Measurements from ENCODE around the gene KIAA1210. TPM values are rescaled to one million over a fixed set of nuclear protein-coding genes. Genes with fewer than 3 reads are reported as not detected.

The KIAA1210 gene
- total RNA-seq, 1 experiment from 2014 or later = not detected

DNA sequence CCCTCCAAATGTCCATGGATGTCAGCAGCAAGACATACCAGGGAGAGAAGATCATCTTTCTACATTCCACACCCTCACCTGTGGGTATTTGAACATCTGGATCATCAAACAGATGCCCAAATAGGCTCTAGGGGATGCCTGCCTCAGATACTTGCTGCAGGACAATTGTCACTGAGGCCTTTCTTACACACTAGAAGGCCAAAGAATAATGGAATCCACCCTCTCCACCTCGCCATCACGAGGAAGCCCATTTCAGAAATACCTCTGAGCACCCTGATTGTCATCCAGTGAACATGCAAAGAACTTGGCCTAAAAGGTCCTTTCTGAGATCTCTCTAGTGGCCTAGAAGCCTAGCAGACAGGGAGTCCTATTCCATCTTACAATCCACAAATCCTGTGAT is 6.9 kb upstream of the KIAA1210 start:
- no peak for DNase-seq (ENCODE audit: low read depth, low spot score)
- no peaks in the 10 kb centered on the region for H3K36me3 ChIP-seq (ENCODE audit: control insufficient read depth in 1 of 2, insufficient read depth in 2 of 2, low read length in 2 of 2)
- no peaks in the 10 kb centered on the region for H3K9me3 ChIP-seq (ENCODE audit: control insufficient read depth in 1 of 2, insufficient read depth in 1 of 2, low read depth in 1 of 2, low read length in 2 of 2)
- no peak overlapping the region for H3K27ac ChIP-seq (ENCODE audit: low read depth, low read length)
- no peak overlapping the region for H3K9ac ChIP-seq (ENCODE audit: low read length)
- no peaks in the 10 kb centered on the region for H3K79me2 ChIP-seq (ENCODE audit: insufficient read depth, low read length)
- no peak overlapping the region for H3K4me2 ChIP-seq (ENCODE audit: low read length)
- intact Hi-C loops (cut with micrococcal nuclease) = no loop called here
- H4K20me1 ChIP-seq (ENCODE audit: insufficient read depth) = no peaks in the 10 kb centered on the region
- no peaks in the 10 kb centered on the region for H3K9me2 ChIP-seq (ENCODE audit: insufficient read depth)
- CTCF ChIA-PET = no interaction called here
- H3K4me1 ChIP-seq (ENCODE audit: control insufficient read depth in 1 of 2, insufficient read depth in 2 of 2, low read length in 2 of 2) = no peaks in the 10 kb centered on the region
- H3K4me3 ChIP-seq (replicated peaks in 1 of 2; ENCODE audit: low read depth in 1 of 2, low read length in 2 of 2) = no peak overlapping the region
- POLR2A ChIA-PET = no interaction called here
- H3K27me3 ChIP-seq (ENCODE audit: insufficient read depth, low read length) = no peaks in the 10 kb centered on the region
- TF ChIP-seq SP1 (IDR thresholded peaks at IDR 0.05; ENCODE audit: low read depth) = no peak
- TF ChIP-seq ELF1 (IDR thresholded peaks at IDR 0.05; ENCODE audit: borderline replicate concordance, low read depth) = no peak
- TF ChIP-seq POLR2AphosphoS5 (IDR thresholded peaks at IDR 0.05; ENCODE audit: low read depth, low read length) = no peak
- no peak for TF ChIP-seq FOSL1 (IDR thresholded peaks at IDR 0.05; ENCODE audit: low read depth)
- no peak for TF ChIP-seq TCF7L2 (IDR thresholded peaks at IDR 0.05; ENCODE audit: borderline replicate concordance, extremely low read depth, insufficient read depth, insufficient read length)
- no peak for TF ChIP-seq EZH2 (IDR thresholded peaks at IDR 0.05)
- ATAC-seq = no peak
- BruUV-seq (replicated peaks) = no TSS peak
- H2AFZ ChIP-seq (ENCODE audit: low read depth, low read length, poor library complexity, severe bottlenecking) = no peak overlapping the region
- RAD21 ChIA-PET (ENCODE audit: low non-redundant PET in 1 of 2, low total read pairs in 2 of 2, uncharacterized antibody in 2 of 2, unreplicated experiment in 2 of 2) = no interaction called here

DNA sequence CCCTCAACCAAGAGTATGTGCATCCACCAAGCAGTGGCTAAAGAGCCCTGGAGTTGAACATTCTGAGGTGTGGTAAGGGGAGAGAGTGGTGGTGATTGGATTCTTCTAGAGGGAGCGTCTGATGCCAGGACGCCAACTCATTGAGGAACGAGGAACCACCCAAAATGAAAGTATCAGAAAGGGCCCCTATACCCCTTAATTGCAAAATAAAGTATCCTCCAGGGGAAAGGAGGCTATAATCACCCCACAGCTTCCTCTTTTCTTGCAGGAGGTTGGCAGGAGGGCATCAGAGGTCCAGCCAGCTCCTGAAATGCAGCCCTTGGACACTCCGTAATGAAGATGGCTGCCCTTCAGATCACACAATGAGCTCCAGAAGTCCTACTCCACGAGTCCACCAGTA is 5.3 kb upstream of the KIAA1210 start:
- no peak overlapping the region for H3K27ac ChIP-seq (ENCODE audit: low read depth, low read length)
- intact Hi-C loops (cut with micrococcal nuclease) = no loop called here
- H2AFZ ChIP-seq (ENCODE audit: low read depth, low read length, poor library complexity, severe bottlenecking) = no peak overlapping the region
- TF ChIP-seq TCF7L2 (IDR thresholded peaks at IDR 0.05; ENCODE audit: borderline replicate concordance, extremely low read depth, insufficient read depth, insufficient read length) = no peak
- no peak for TF ChIP-seq SIN3A (IDR thresholded peaks at IDR 0.05; ENCODE audit: low read depth)
- no peak for TF ChIP-seq FOSL1 (IDR thresholded peaks at IDR 0.05; ENCODE audit: low read depth)
- TF ChIP-seq, protein P1, sequence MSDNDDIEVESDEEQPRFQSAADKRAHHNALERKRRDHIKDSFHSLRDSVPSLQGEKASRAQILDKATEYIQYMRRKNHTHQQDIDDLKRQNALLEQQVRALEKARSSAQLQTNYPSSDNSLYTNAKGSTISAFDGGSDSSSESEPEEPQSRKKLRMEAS (IDR thresholded peaks at IDR 0.05) = no peak
- no peak for TF ChIP-seq CBX3 (IDR thresholded peaks at IDR 0.05; ENCODE audit: low read depth)
- no peak for TF ChIP-seq SP1 (IDR thresholded peaks at IDR 0.05; ENCODE audit: low read depth)
- TF ChIP-seq POLR2A (IDR thresholded peaks at IDR 0.05; ENCODE audit: borderline replicate concordance, extremely low read depth, insufficient read depth, insufficient read length) = no peak
- TF ChIP-seq ELF1 (IDR thresholded peaks at IDR 0.05; ENCODE audit: borderline replicate concordance, low read depth) = no peak
- TF ChIP-seq JUND (IDR thresholded peaks at IDR 0.05) = no peak
- TF ChIP-seq ZFX (IDR thresholded peaks at IDR 0.05) = no peak
- TF ChIP-seq RAD21 (IDR thresholded peaks at IDR 0.05; ENCODE audit: low read depth) = no peak
- no peak for TF ChIP-seq YY1 (IDR thresholded peaks at IDR 0.05; ENCODE audit: extremely low read depth, insufficient replicate concordance, low read depth, low read length)
- TF ChIP-seq, protein P2, sequence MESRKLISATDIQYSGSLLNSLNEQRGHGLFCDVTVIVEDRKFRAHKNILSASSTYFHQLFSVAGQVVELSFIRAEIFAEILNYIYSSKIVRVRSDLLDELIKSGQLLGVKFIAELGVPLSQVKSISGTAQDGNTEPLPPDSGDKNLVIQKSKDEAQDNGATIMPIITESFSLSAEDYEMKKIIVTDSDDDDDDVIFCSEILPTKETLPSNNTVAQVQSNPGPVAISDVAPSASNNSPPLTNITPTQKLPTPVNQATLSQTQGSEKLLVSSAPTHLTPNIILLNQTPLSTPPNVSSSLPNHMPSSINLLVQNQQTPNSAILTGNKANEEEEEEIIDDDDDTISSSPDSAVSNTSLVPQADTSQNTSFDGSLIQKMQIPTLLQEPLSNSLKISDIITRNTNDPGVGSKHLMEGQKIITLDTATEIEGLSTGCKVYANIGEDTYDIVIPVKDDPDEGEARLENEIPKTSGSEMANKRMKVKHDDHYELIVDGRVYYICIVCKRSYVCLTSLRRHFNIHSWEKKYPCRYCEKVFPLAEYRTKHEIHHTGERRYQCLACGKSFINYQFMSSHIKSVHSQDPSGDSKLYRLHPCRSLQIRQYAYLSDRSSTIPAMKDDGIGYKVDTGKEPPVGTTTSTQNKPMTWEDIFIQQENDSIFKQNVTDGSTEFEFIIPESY (IDR thresholded peaks at IDR 0.05; ENCODE audit: extremely low read depth, insufficient replicate concordance, low read length) = no peak
- TF ChIP-seq SRF (IDR thresholded peaks at IDR 0.05; ENCODE audit: low read depth) = no peak
- TF ChIP-seq, protein P3, sequence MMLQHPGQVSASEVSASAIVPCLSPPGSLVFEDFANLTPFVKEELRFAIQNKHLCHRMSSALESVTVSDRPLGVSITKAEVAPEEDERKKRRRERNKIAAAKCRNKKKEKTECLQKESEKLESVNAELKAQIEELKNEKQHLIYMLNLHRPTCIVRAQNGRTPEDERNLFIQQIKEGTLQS (IDR thresholded peaks at IDR 0.05) = no peak
- no peak for TF ChIP-seq CEBPB (IDR thresholded peaks at IDR 0.05; ENCODE audit: low read depth)
- TF ChIP-seq EZH2phosphoT487 (IDR thresholded peaks at IDR 0.05; ENCODE audit: borderline replicate concordance) = no peak
- no peaks in the 10 kb centered on the region for H4K20me1 ChIP-seq (ENCODE audit: insufficient read depth)
- ChIA-PET POLR2A (no interaction called here), CTCF (interaction anchor here (1.6 kb wide), 1 partner anchor 285 kb away, joined by 3 read pairs; no protein-coding TSS in a partner anchor), RAD21 (ENCODE audit: low non-redundant PET in 1 of 2, low total read pairs in 2 of 2, uncharacterized antibody in 2 of 2, unreplicated experiment in 2 of 2) (no interaction called here)
- no peak overlapping the region for H3K4me3 ChIP-seq (replicated peaks in 1 of 2; ENCODE audit: low read depth in 1 of 2, low read length in 2 of 2)
- H3K27me3 ChIP-seq (ENCODE audit: insufficient read depth, low read length) = no peaks in the 10 kb centered on the region
- H3K79me2 ChIP-seq (ENCODE audit: insufficient read depth, low read length) = no peaks in the 10 kb centered on the region
- H3K4me1 ChIP-seq (ENCODE audit: control insufficient read depth in 1 of 2, insufficient read depth in 2 of 2, low read length in 2 of 2) = no peaks in the 10 kb centered on the region
- no peak overlapping the region for H3K4me2 ChIP-seq (ENCODE audit: low read length)
- no peaks in the 10 kb centered on the region for H3K36me3 ChIP-seq (ENCODE audit: control insufficient read depth in 1 of 2, insufficient read depth in 2 of 2, low read length in 2 of 2)
- no peaks in the 10 kb centered on the region for H3K9me3 ChIP-seq (ENCODE audit: control insufficient read depth in 1 of 2, insufficient read depth in 1 of 2, low read depth in 1 of 2, low read length in 2 of 2)
- BruUV-seq (replicated peaks) = no TSS peak
- H3K9ac ChIP-seq (ENCODE audit: low read length) = no peak overlapping the region
- H3K9me2 ChIP-seq (ENCODE audit: insufficient read depth) = no peaks in the 10 kb centered on the region
- ATAC-seq = no peak
- DNase-seq (ENCODE audit: low read depth, low spot score) = no peak
